ENCODE results near the gene ALG10B.
"Not testable (repeated sequence)": the region's sequence is repeated elsewhere in the genome, so short reads cannot be mapped to it uniquely, and the experiment has no call there.

Gene ALG10B, protein sequence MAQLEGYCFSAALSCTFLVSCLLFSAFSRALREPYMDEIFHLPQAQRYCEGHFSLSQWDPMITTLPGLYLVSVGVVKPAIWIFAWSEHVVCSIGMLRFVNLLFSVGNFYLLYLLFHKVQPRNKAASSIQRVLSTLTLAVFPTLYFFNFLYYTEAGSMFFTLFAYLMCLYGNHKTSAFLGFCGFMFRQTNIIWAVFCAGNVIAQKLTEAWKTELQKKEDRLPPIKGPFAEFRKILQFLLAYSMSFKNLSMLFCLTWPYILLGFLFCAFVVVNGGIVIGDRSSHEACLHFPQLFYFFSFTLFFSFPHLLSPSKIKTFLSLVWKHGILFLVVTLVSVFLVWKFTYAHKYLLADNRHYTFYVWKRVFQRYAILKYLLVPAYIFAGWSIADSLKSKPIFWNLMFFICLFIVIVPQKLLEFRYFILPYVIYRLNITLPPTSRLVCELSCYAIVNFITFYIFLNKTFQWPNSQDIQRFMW

DNA sequence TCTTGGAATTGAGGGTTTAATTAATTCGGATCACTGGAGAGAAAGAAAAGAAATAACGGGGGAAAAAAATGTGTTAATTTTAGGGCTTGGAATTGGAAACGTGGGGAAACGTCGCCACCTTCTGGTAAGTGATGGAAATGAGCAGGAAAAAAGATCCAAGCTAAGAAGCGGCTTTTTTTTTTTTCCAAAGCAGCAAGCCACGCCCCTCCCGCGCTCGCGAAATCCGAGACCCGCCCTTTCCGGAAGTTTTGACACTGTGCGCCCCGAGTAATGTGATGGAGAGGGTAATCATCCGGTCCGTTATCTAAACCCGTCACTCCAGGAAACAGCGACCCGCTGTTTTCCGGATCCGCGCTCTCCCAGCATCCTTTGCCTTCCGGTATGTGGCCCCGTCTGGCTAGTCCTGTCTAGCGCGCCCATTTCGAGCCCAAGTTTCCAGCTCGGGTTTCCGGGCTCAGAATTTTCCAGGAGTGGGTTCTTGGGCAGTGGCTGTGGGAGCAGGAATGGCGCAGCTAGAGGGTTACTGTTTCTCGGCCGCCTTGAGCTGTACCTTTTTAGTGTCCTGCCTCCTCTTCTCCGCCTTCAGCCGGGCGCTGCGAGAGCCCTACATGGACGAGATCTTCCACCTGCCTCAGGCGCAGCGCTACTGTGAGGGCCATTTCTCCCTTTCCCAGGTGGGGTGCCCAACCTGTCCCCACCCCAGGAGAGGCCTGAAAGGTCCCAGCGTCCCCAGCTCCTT is at the start of gene ALG10B:
Gene ALG10B, plus strand, starts transcription at position 384 of the 739 bp plus-strand sequence. Its CDS starts 120 bp downstream, at position 504.
- DNase-seq = peak; percentile 87 to 92

- no peak for DNase-seq
Observed at GRCh38 chr12:38268612-38269011, 48.0 kb upstream of the ALG10B start.

DNA sequence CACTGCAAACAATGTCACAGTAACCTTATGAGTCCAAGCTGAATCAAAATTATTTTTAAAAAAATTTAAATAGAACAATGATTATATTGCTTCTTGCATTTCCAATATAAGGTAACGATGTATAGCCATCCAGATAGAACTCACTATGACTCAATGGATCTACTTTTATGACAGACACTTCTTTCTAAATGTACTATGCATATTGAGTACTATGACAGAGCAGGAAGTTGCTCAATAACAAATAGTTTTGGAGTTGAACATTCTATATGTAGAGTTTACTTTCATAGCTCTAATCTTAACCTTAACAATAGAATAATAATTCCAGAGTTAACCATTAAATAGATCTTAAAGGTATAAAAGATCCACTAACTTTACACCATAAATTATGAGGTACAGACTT is 46.7 kb upstream of the ALG10B start:
- no peak for DNase-seq

- DNase-seq = no peak
Observed at GRCh38 chr12:38279756-38280155, 36.8 kb upstream of the ALG10B start.

DNA sequence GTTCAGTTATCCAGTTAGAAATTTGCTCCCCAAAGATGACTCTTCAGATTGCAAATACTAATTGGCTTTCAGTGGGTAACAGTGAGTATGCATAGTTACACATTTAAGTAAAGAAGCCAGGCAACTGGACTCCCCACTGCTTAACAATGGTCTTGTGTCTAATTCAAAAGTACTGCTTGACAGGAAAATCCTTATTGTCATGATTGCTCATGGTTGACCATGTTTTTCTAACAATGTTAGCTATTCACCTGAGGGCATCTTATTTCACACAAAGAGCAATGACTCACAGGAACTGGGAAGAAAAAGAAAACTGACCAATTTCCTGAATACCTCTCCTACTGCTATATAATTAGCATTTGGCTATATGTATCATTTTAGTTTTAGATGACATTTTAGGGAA is 33.7 kb upstream of the ALG10B start:
- DNase-seq = no peak

DNA sequence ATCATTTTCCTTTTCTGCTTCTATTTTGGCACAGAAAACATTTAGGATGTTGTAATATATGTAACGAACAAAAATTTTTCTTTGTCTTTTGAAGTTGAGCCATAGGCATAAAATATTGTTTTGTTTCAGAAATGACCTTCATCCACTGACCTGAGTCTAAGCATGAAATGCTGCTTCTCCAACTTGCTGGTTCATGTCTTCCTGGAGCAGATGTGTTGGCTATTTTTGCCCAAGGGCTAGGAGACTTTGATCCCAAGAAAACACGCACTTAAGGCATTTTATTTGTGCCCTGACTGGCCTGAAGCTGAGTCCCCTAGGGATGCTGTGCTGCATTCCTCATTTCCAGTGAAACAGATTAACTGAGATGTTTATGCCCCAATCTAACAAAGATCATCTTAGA is 27.2 kb upstream of the ALG10B start:
- no peak for DNase-seq

DNA sequence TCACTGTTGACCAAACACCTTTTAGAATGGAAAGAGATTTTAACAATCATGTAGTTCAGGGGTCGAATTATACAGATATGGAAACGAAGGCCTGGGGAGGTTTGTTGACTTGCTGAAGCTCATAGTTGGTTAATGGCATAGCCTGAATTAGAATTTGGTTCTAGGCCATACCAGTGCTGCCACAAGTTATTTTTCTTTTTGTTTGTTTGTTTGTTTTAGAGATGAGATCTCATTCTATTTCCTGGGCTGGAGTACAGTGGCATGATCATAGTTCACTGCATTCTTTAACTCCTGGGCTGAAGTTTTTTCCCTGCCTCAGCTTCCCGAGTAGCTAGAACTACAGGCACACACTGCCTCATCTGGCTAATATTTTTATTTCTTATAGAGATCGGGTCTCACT is 25.4 kb upstream of the ALG10B start:
- DNase-seq = no peak

DNA sequence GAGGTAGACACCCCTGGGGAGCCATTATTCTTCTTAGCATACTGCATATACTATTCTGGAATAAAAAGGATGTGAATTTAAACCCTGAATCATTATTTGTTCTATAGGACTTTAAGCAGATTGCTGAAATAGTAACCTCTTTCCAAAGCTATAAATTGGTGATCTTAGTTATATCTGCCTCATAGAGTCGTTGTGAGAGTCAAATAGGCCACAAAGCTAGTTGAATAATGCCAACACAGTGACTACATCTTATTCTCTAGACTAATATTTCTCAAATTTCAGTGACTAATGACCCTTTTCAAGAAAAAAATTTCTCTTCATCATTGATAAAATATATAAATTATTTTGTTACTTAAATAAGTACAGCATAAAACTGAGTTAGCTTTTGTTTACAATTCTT is 13.6 kb upstream of the ALG10B start:
- not testable (repeated sequence) for DNase-seq

- not testable (repeated sequence) for DNase-seq
Observed at GRCh38 chr12:38321966-38322365, 5.4 kb downstream of the ALG10B start.

DNA sequence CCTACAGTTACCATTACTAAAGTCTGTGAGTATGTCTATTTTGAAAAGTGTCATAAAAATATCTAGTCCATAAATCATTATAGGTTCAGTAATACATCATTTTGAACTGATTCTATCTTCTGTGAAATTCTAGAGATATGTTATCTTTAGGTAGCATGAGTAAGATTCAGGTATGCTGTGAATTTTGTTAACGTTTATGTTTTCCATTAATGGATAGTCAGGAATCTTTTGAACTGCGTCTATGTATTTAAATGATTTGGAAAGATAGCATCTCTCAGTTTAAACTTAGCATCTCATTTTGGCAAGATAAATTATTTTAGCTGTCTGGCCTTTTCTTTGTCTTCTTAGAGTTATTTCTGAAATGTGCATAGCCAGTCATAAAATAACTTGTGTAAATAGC is 8.3 kb downstream of the ALG10B start:
- no peak for DNase-seq

DNA sequence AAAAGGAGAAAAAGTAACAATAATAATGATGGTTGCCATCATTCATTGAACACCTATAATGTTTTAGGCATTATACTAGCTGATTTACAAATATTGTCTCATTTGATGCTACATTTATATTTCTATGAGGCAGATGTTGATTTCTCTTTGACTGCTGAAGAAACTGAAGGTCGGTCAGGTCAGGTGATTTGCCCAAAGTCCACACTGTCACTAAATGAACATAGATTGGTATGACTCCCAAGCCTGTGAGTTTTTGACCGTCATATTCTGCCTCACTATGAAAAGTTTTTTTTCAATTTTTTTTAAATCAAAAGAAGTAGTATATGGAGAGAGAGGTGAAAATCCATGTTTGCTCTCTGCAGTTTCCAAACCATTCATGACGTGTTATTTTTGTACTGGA is 10.8 kb downstream of the ALG10B start:
- DNase-seq = no peak

GRCh38 chr12:38328306-38328895 is 11.8 kb downstream of the ALG10B start:
- DNase-seq = peak in 1 of 2 experiments; percentile 43

DNA sequence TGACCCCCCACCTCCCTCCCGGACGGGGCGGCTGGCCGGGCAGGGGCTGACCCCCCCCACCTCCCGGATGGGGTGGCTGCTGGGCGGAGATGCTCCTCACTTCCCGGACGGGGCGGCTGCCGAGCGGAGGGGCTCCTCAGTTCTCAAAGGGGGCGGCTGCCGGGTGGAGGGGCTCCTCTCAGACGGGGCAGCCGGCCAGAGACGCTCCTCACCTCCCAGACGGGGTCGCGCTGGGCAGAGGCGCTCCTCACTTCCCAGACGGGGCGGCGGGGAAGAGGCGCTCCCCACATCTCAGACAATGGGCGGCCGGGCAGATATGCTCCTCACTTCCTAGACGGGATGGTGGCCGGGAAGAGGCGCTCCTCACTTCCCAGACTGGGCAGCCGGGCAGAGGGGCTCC is 13.8 kb downstream of the ALG10B start:
- DNase-seq = not testable (repeated sequence)

GRCh38 chr12:38332814-38333213 is 16.2 kb downstream of the ALG10B start:
- no peak for DNase-seq

GRCh38 chr12:38342444-38342843 is 25.9 kb downstream of the ALG10B start:
- DNase-seq = no peak

DNA sequence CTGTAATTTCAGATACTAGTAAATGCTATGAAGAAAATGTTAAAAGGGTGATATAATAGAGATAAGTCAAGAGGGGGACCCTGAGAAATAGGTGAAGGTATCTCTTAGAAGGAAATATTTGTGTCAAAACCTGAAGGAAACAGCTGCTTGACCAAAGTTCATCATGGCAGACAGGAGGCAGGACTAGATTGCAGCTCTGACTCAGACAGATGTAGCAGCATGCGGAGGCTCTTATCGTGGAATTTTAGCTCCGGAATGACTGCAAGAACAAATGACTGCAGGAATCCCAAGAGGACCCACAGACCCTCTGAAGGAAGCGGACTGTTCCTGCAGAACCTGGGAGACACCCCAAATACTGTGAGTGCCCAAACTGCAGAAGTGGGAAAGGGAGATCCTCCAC is 26.7 kb downstream of the ALG10B start:
- DNase-seq = not testable (repeated sequence)

DNA sequence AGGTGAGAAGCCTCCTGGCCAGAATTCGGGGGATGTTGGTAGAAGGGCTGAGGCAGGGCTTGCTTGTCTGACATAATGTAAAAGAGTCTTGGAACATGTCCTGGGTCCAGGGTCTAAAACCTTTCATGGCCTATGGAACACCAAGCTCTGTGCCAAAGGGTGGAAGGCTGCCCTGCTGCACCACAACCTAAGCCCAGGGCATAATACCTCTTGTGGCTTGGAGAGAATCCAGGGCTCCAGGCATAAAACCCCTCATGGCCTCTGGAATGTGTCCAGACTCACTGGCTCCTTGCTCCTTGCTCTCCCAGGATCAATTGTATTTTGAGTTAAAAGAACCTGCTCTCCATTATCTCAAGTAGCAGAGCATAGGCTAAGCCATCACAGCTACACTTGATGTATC is 27.3 kb downstream of the ALG10B start:
- not testable (repeated sequence) for DNase-seq

GRCh38 chr12:38350342-38351174 is 34.0 kb downstream of the ALG10B start:
- no peak for DNase-seq

- DNase-seq = not testable (repeated sequence)
Observed at GRCh38 chr12:38351175-38351508, 34.6 kb downstream of the ALG10B start.

DNA sequence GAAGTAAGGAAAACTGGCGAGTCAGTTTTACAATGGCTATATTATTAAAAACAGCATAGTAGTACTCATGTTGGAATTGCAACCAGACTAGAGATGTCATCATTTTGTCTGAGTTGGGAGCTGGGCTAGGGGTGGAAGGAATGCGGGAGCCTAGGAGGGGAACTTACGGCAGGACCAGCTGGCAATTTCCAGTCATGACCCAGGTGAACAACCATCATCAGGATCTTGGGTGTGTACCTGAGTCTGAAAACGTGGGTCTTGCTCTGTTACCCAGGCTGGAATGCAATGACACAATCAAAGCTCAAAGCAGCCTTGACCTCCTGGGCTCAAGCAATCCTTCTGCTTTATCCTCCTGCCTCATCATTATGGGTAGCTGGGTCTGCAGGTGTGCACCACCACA is 50.9 kb downstream of the ALG10B start:
- no peak for DNase-seq

- DNase-seq = no peak
Observed at GRCh38 chr12:38370311-38370710, 53.7 kb downstream of the ALG10B start.

DNA sequence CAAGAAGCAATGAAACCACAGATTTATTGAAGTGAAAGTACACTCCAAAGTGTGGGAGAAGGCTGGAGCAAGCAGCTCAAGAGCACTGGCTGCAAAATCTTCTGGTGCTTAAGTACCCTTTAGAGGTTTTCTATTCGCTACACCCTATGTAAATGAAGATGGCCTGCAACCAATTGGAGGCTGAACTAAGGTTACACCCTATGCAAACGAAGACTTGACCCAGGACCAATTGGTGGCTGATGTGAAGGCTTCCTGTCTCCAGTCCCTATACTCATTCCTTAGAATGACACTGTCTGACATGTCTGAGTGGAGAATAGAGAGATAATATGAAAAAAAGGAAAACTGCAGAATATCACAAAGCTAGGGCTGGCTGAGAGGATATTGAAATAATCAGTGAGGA is 57.2 kb downstream of the ALG10B start:
- DNase-seq = no peak

GRCh38 chr12:38374751-38375150 is 58.2 kb downstream of the ALG10B start:
- DNase-seq = no peak

All from NCI-H1930 (cell line).